ENCODE data around the gene GPR162. TPM values are rescaled to one million over a fixed set of nuclear protein-coding genes. Genes with fewer than 3 reads are reported as not detected.

The GPR162 gene
- total and polyA plus RNA-seq, 4 donors, result 0.59 to 2.4 (median 1.7) TPM

- TF ChIP-seq REST (IDR thresholded peaks at IDR 0.05) (no peak), NR2F2 (IDR thresholded peaks at IDR 0.05) (peak; percentile 47), HNF4G (IDR thresholded peaks at IDR 0.05) (no peak)
These were observed 29.7 kb downstream of the GPR162 start, which contains the start of gene CDCA3 (continued) for GRCh38 chr12:6851153-6851920.

DNA sequence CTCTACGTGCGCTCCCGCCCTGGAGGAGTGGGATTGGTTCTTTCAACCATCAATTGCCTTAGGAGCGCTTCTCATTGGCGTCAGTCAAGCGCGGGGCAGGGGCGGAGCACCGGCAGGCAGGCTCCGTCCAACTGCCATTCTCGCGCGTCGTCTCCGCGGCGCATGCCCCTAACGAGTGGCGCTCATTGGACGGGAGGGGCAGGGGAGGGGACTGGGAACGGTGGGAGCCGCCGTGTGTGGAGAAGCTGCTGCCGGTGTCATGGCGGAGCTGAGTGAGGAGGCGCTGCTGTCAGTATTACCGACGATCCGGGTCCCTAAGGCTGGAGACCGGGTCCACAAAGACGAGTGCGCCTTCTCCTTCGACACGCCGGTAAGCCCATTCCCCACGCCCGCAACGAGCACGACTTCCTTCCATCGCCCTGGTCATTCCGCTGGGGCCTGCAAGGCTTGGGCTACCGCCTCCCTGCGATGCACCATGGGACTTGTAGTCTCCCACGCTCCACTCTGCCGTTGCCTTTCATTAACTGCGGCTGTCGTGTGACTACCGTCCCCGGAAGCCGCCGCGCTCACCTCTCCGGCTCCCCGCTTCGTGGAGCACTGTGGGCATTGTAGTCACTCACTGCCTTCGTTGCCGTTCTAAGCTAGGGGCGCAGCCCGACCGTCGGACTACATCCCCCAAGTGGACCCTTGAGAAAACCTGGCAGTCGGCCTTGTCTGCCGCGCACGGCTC, 30.5 kb downstream of the GPR162 start, which contains the start of gene USP5:
TSS of gene USP5 (plus strand) at position 230 of the 730 bp plus-strand sequence. CDS start at position 260, 30 bp downstream.
- H3K27ac ChIP-seq (ENCODE audit: low read depth in 1 of 2, low read length in 2 of 2), result peak within 1 kb of the TSS; percentile 90 to 98
- H3K4me1 ChIP-seq (ENCODE audit: control insufficient read depth in 4 of 4, insufficient read depth in 4 of 4, low read length in 3 of 4), result peaks cover 7 to 23% (median 13%) of the 10 kb centered on the region in 4 donors
- under 1% methylated on average over 65 of the region's 65 CpGs for WGBS
- H3K9ac ChIP-seq (ENCODE audit: low read depth in 1 of 2, low read length in 2 of 2), result peak within 1 kb of the TSS; percentile 77 to 87
- peaks cover 1 to 16% (median 10%) of the 10 kb centered on the region in 4 donors for H3K36me3 ChIP-seq (ENCODE audit: control insufficient read depth in 4 of 4, insufficient read depth in 3 of 4, low read depth in 1 of 4, low read length in 3 of 4)
- peak; percentile 96 for DNase-seq (ENCODE audit: low spot score)
- peak; percentile 98 for TF ChIP-seq YY1 (IDR thresholded peaks at IDR 0.05)
- peak; percentile 55 for TF ChIP-seq FOXA1 (IDR thresholded peaks at IDR 0.05)
- TF ChIP-seq JUND (IDR thresholded peaks at IDR 0.05), result no peak
- peak; percentile 43 for TF ChIP-seq NR2F2 (IDR thresholded peaks at IDR 0.05)
- TF ChIP-seq SP1 (IDR thresholded peaks at IDR 0.05), result peak; percentile 65
- no peak for TF ChIP-seq FOXA2 (IDR thresholded peaks at IDR 0.05)
- peak; percentile 24 for TF ChIP-seq TAF1 (conservative IDR thresholded peaks at IDR 0.05)
- no peak for TF ChIP-seq ATF3 (IDR thresholded peaks at IDR 0.05)
- peak; percentile 77 to 93 for TF ChIP-seq GABPA (IDR thresholded peaks at IDR 0.05 in 1 of 2, conservative IDR thresholded peaks at IDR 0.05 in 1 of 2)
- TF ChIP-seq, protein P1, sequence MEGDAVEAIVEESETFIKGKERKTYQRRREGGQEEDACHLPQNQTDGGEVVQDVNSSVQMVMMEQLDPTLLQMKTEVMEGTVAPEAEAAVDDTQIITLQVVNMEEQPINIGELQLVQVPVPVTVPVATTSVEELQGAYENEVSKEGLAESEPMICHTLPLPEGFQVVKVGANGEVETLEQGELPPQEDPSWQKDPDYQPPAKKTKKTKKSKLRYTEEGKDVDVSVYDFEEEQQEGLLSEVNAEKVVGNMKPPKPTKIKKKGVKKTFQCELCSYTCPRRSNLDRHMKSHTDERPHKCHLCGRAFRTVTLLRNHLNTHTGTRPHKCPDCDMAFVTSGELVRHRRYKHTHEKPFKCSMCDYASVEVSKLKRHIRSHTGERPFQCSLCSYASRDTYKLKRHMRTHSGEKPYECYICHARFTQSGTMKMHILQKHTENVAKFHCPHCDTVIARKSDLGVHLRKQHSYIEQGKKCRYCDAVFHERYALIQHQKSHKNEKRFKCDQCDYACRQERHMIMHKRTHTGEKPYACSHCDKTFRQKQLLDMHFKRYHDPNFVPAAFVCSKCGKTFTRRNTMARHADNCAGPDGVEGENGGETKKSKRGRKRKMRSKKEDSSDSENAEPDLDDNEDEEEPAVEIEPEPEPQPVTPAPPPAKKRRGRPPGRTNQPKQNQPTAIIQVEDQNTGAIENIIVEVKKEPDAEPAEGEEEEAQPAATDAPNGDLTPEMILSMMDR (IDR thresholded peaks at IDR 0.05; ENCODE audit: low read depth, low read length, missing input control), result no peak
- TF ChIP-seq ZBTB33 (IDR thresholded peaks at IDR 0.05), result peak; percentile 81
- TF ChIP-seq, protein P2, sequence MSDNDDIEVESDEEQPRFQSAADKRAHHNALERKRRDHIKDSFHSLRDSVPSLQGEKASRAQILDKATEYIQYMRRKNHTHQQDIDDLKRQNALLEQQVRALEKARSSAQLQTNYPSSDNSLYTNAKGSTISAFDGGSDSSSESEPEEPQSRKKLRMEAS (IDR thresholded peaks at IDR 0.05), result peak; percentile 68
- TF ChIP-seq HNF4A (conservative IDR thresholded peaks at IDR 0.05), result peak; percentile 18 to 55
- TF ChIP-seq RAD21 (IDR thresholded peaks at IDR 0.05), result no peak
- TF ChIP-seq RXRA (IDR thresholded peaks at IDR 0.05), result peak in 1 of 2 donors; percentile 62
- no peak for TF ChIP-seq EGR1 (IDR thresholded peaks at IDR 0.05; ENCODE audit: low read depth in 2 of 2)
- peak; percentile 79 for TF ChIP-seq REST (IDR thresholded peaks at IDR 0.05)
- TF ChIP-seq HNF4G (IDR thresholded peaks at IDR 0.05), result no peak
- no peaks in the 10 kb centered on the region for H3K27me3 ChIP-seq (ENCODE audit: control insufficient read depth in 4 of 4, insufficient read depth in 4 of 4, low read length in 3 of 4)
- H3K9me3 ChIP-seq (ENCODE audit: control insufficient read depth in 4 of 4, low read length in 3 of 4), result no peaks in the 10 kb centered on the region
- H3K4me3 ChIP-seq (ENCODE audit: low read depth in 1 of 3, low read length in 3 of 3), result peak within 1 kb of the TSS; percentile 79 to 99 (median 79)
